Dendritic cell treated with granulocyte-macrophage colony-stimulating factor and Interleukin-4, amounts not matched to agents 40 ng/mL and 50 ng/mL, for 4 days (primary cell): Measurements from ENCODE around the gene ADH1A.

Experiments
- H3K27ac Mint-ChIP-seq: one replicate; pipeline ENCODE4 v1.8.0; 2022; ENCODE audit warnings: mild to moderate bottlenecking, mixed read lengths
- H3K27me3 Mint-ChIP-seq: one replicate; pipeline ENCODE4 v1.8.0; 2022; ENCODE audit warnings: mild to moderate bottlenecking, mixed read lengths
- H3K36me3 Mint-ChIP-seq: one replicate; pipeline ENCODE4 v1.8.0; 2022; ENCODE audit warnings: low read depth, mixed read lengths
- H3K4me1 Mint-ChIP-seq: one replicate; pipeline ENCODE4 v1.8.0; 2022; ENCODE audit warnings: low read depth, mixed read lengths
- H3K4me3 Mint-ChIP-seq: one replicate; pipeline ENCODE4 v1.8.0; 2022; ENCODE audit warnings: mild to moderate bottlenecking, moderate library complexity, mixed read lengths
- H3K9me3 Mint-ChIP-seq: one replicate; pipeline ENCODE4 v1.8.0; 2022; ENCODE audit warnings: mixed read lengths
- intact Hi-C: fragments of 100-400 bp; cut with micrococcal nuclease; formaldehyde crosslinking; loops from one replicate; pipeline ENCODE4 v1.15.0; 2022

The ADH1A gene

GRCh38 chr4:99310389-99310788 is 19.6 kb upstream of the ADH1A start:
- H3K4me1 Mint-ChIP-seq, result no peaks in the 10 kb centered on the region
- H3K36me3 Mint-ChIP-seq, result no peaks in the 10 kb centered on the region
- H3K27ac Mint-ChIP-seq, result no peak overlapping the region
- H3K27me3 Mint-ChIP-seq, result no peaks in the 10 kb centered on the region
- H3K4me3 Mint-ChIP-seq, result no peak overlapping the region
- intact Hi-C loops, result no loop called here
- no peaks in the 10 kb centered on the region for H3K9me3 Mint-ChIP-seq

GRCh38 chr4:99305638-99306400 is 15.0 kb upstream of the ADH1A start:
- no peak overlapping the region for H3K4me3 Mint-ChIP-seq
- intact Hi-C loops, result no loop called here
- no peaks in the 10 kb centered on the region for H3K27me3 Mint-ChIP-seq
- no peak overlapping the region for H3K27ac Mint-ChIP-seq
- no peaks in the 10 kb centered on the region for H3K36me3 Mint-ChIP-seq
- H3K9me3 Mint-ChIP-seq, result peaks cover 10% of the 10 kb centered on the region
- no peaks in the 10 kb centered on the region for H3K4me1 Mint-ChIP-seq

GRCh38 chr4:99301376-99302164 is 10.8 kb upstream of the ADH1A start:
- no peaks in the 10 kb centered on the region for H3K27me3 Mint-ChIP-seq
- no peak overlapping the region for H3K4me3 Mint-ChIP-seq
- H3K27ac Mint-ChIP-seq, result no peak overlapping the region
- no peaks in the 10 kb centered on the region for H3K36me3 Mint-ChIP-seq
- H3K4me1 Mint-ChIP-seq, result no peaks in the 10 kb centered on the region
- intact Hi-C loops, result no loop called here
- peaks cover 39% of the 10 kb centered on the region for H3K9me3 Mint-ChIP-seq

- Mint-ChIP-seq H3K4me1 (no peaks in the 10 kb centered on the region), H3K27me3 (no peaks in the 10 kb centered on the region), H3K4me3 (no peak overlapping the region), H3K36me3 (no peaks in the 10 kb centered on the region), H3K27ac (no peak overlapping the region), H3K9me3 (peaks cover 46% of the 10 kb centered on the region)
- intact Hi-C loops, result no loop called here
Observed at GRCh38 chr4:99300934-99301333, 10.1 kb upstream of the ADH1A start.

- Mint-ChIP-seq H3K27ac (no peak overlapping the region), H3K4me3 (no peak overlapping the region), H3K36me3 (no peaks in the 10 kb centered on the region), H3K27me3 (no peaks in the 10 kb centered on the region), H3K4me1 (no peaks in the 10 kb centered on the region), H3K9me3 (peaks cover 66% of the 10 kb centered on the region)
- intact Hi-C loops, result no loop called here
Observed at GRCh38 chr4:99293357-99293756, 2.6 kb upstream of the ADH1A start.

GRCh38 chr4:99285387-99285786 is 5.4 kb downstream of the ADH1A start:
- no peak overlapping the region for H3K4me3 Mint-ChIP-seq
- no peaks in the 10 kb centered on the region for H3K9me3 Mint-ChIP-seq
- H3K27me3 Mint-ChIP-seq, result no peaks in the 10 kb centered on the region
- H3K36me3 Mint-ChIP-seq, result no peaks in the 10 kb centered on the region
- intact Hi-C loops, result no loop called here
- no peak overlapping the region for H3K27ac Mint-ChIP-seq
- H3K4me1 Mint-ChIP-seq, result no peaks in the 10 kb centered on the region

GRCh38 chr4:99282731-99283130 is 8.1 kb downstream of the ADH1A start:
- no peaks in the 10 kb centered on the region for H3K4me1 Mint-ChIP-seq
- H3K4me3 Mint-ChIP-seq, result no peak overlapping the region
- intact Hi-C loops, result no loop called here
- no peaks in the 10 kb centered on the region for H3K36me3 Mint-ChIP-seq
- no peak overlapping the region for H3K27ac Mint-ChIP-seq
- no peaks in the 10 kb centered on the region for H3K9me3 Mint-ChIP-seq
- no peaks in the 10 kb centered on the region for H3K27me3 Mint-ChIP-seq

GRCh38 chr4:99281261-99281660 is 9.5 kb downstream of the ADH1A start:
- Mint-ChIP-seq H3K27me3 (no peaks in the 10 kb centered on the region), H3K27ac (no peak overlapping the region), H3K4me1 (no peaks in the 10 kb centered on the region), H3K9me3 (no peaks in the 10 kb centered on the region), H3K4me3 (no peak overlapping the region), H3K36me3 (no peaks in the 10 kb centered on the region)
- intact Hi-C loops, result no loop called here

GRCh38 chr4:99276417-99276816 is 14.4 kb downstream of the ADH1A start:
- H3K36me3 Mint-ChIP-seq, result no peaks in the 10 kb centered on the region
- no peaks in the 10 kb centered on the region for H3K4me1 Mint-ChIP-seq
- no peaks in the 10 kb centered on the region for H3K27me3 Mint-ChIP-seq
- no peak overlapping the region for H3K4me3 Mint-ChIP-seq
- intact Hi-C loops, result no loop called here
- no peak overlapping the region for H3K27ac Mint-ChIP-seq
- peaks cover 12% of the 10 kb centered on the region for H3K9me3 Mint-ChIP-seq

- intact Hi-C loops, result no loop called here
- no peaks in the 10 kb centered on the region for H3K36me3 Mint-ChIP-seq
- H3K27ac Mint-ChIP-seq, result no peak overlapping the region
- H3K9me3 Mint-ChIP-seq, result peaks cover 12% of the 10 kb centered on the region
- no peak overlapping the region for H3K4me3 Mint-ChIP-seq
- no peaks in the 10 kb centered on the region for H3K27me3 Mint-ChIP-seq
- no peaks in the 10 kb centered on the region for H3K4me1 Mint-ChIP-seq
Observed at GRCh38 chr4:99275885-99276284, 14.9 kb downstream of the ADH1A start.

GRCh38 chr4:99275050-99275449 is 15.7 kb downstream of the ADH1A start:
- no peak overlapping the region for H3K27ac Mint-ChIP-seq
- no peaks in the 10 kb centered on the region for H3K27me3 Mint-ChIP-seq
- no peak overlapping the region for H3K4me3 Mint-ChIP-seq
- no peaks in the 10 kb centered on the region for H3K4me1 Mint-ChIP-seq
- H3K9me3 Mint-ChIP-seq, result peaks cover 14% of the 10 kb centered on the region
- intact Hi-C loops, result no loop called here
- H3K36me3 Mint-ChIP-seq, result no peaks in the 10 kb centered on the region

GRCh38 chr4:99273704-99274103 is 17.1 kb downstream of the ADH1A start:
- intact Hi-C loops, result no loop called here
- no peaks in the 10 kb centered on the region for H3K4me1 Mint-ChIP-seq
- peaks cover 27% of the 10 kb centered on the region for H3K9me3 Mint-ChIP-seq
- no peaks in the 10 kb centered on the region for H3K27me3 Mint-ChIP-seq
- H3K27ac Mint-ChIP-seq, result no peak overlapping the region
- no peak overlapping the region for H3K4me3 Mint-ChIP-seq
- H3K36me3 Mint-ChIP-seq, result no peaks in the 10 kb centered on the region

- H3K36me3 Mint-ChIP-seq, result no peaks in the 10 kb centered on the region
- H3K27me3 Mint-ChIP-seq, result no peaks in the 10 kb centered on the region
- H3K4me3 Mint-ChIP-seq, result no peak overlapping the region
- peaks cover 65% of the 10 kb centered on the region for H3K9me3 Mint-ChIP-seq
- intact Hi-C loops, result no loop called here
- no peak overlapping the region for H3K27ac Mint-ChIP-seq
- H3K4me1 Mint-ChIP-seq, result no peaks in the 10 kb centered on the region
Observed at GRCh38 chr4:99264927-99265326, 25.9 kb downstream of the ADH1A start.

GRCh38 chr4:99252746-99253145 is 38.0 kb downstream of the ADH1A start:
- Mint-ChIP-seq H3K36me3 (no peaks in the 10 kb centered on the region), H3K4me1 (no peaks in the 10 kb centered on the region), H3K9me3 (peaks cover 26% of the 10 kb centered on the region), H3K27me3 (no peaks in the 10 kb centered on the region), H3K4me3 (no peak overlapping the region), H3K27ac (no peak overlapping the region)
- intact Hi-C loops, result no loop called here
